Transverse colon (tissue), 4 donors: ENCODE results near the gene CFAP46. TPM values are rescaled to one million over a fixed set of nuclear protein-coding genes. Genes with fewer than 3 reads are reported as not detected.
A peak's percentile ranks its signal among the peaks of the same experiment; 100 is the strongest.

Source experiments
- DNase-seq: peaks from one replicate; pipeline ENCODE4 v3.0.0-alpha.2; 2019
- H3K27ac ChIP-seq, 4 donors: fragments of 200-600 bp; sonication (generic); 2 replicates each; pipeline ENCODE4 v1.5.1; 2016 to 2018; ENCODE audit warnings: inconsistent platforms in 4 of 4
- H3K27me3 ChIP-seq: fragments of 200-600 bp; sonication (generic); 2 replicates; pipeline ENCODE4 v1.5.1; 2017; ENCODE audit warnings: inconsistent platforms
- H3K36me3 ChIP-seq, 4 donors: fragments of 200-600 bp; sonication (generic); 2 replicates each; pipeline ENCODE4 v1.5.1; 2017 to 2019; ENCODE audit warnings: inconsistent platforms in 4 of 4
- H3K4me1 ChIP-seq, 4 donors: fragments of 200-600 bp; sonication (generic); 2 replicates each; pipeline ENCODE4 v1.5.1; 2017 to 2020; ENCODE audit warnings: inconsistent platforms in 4 of 4
- H3K4me3 ChIP-seq, 4 donors: fragments of 200-600 bp; sonication (generic); 1 replicate in 1 of 4; 2 replicates in 3 of 4; pipeline versions ENCODE4 v1.5.1 to v1.6.1; 2017 to 2019; ENCODE audit warnings: inconsistent platforms in 4 of 4
- H3K9me3 ChIP-seq, 2 donors: fragments of 200-600 bp; sonication (generic); 2 replicates each; pipeline ENCODE4 v1.5.1; 2017 to 2019; ENCODE audit warnings: inconsistent platforms in 2 of 2
- EP300 ChIP-seq: sonication (generic); formaldehyde crosslinking; IDR thresholded peaks from one replicate; pipeline ENCODE4 v1.6.1; 2017; ENCODE audit warnings: antibody characterized with exemption, low read depth
- POLR2A ChIP-seq: fragments of 450-650 bp; IDR thresholded peaks from one replicate; pipeline ENCODE4 v1.6.1; 2016; ENCODE audit warnings: antibody characterized with exemption, mild to moderate bottlenecking, moderate library complexity
- POLR2AphosphoS5 ChIP-seq, 3 donors: sonication (generic); formaldehyde crosslinking; IDR thresholded peaks; one replicate each; pipeline ENCODE4 v1.6.1; 2016; ENCODE audit warnings: antibody characterized with exemption in 3 of 3
- WGBS, 2 donors: methylation state at CpG; one replicate each; pipeline ENCODE4 v1.1.5; 2018; ENCODE audit warnings: low coverage in 1 of 2; 5-methylcytosine and 5-hydroxymethylcytosine counted together
- in situ Hi-C, 4 donors: fragments of 200-750 bp; cut with MboI; loops; one replicate each; pipeline versions ENCODE4 v1.15.0 to v1.15.1; 2017; ENCODE audit warnings: low sequenced_read_pairs in 3 of 4, low pct_ligation_motif_present in 1 of 4, low pct_unique_long_range_greater_than_20kb in 1 of 4
- intact Hi-C: fragments of 100-400 bp; cut with DNase I; formaldehyde crosslinking; loops from one replicate; pipeline ENCODE4 v1.15.1; 2023; ENCODE audit warnings: low total_unique reads
- total RNA-seq, 4 donors: library from RNA; depleted of rRNA; stranded (reverse); fragments of >200 nt; gene quantifications; one replicate each; pipeline ENCODE4 v1.1.0, GENCODE V29; 2016
- TF ChIP-seq, protein P1 (sequence below), 5 experiments: fragments of 200-600 bp in 3 of 5; fragments of 450-650 bp in 2 of 5; sonication (generic) in 3 of 5; IDR thresholded peaks; 1 replicate in 2 of 5; 2 replicates in 3 of 5; pipeline ENCODE4 v1.5.1; 2016 to 2017; ENCODE audit warnings: antibody characterized with exemption in 5 of 5, inconsistent platforms in 3 of 5, mild to moderate bottlenecking in 2 of 5, moderate library complexity in 1 of 5

The CFAP46 gene
- total RNA-seq, 4 donors from 2014 or later: not detected

DNA sequence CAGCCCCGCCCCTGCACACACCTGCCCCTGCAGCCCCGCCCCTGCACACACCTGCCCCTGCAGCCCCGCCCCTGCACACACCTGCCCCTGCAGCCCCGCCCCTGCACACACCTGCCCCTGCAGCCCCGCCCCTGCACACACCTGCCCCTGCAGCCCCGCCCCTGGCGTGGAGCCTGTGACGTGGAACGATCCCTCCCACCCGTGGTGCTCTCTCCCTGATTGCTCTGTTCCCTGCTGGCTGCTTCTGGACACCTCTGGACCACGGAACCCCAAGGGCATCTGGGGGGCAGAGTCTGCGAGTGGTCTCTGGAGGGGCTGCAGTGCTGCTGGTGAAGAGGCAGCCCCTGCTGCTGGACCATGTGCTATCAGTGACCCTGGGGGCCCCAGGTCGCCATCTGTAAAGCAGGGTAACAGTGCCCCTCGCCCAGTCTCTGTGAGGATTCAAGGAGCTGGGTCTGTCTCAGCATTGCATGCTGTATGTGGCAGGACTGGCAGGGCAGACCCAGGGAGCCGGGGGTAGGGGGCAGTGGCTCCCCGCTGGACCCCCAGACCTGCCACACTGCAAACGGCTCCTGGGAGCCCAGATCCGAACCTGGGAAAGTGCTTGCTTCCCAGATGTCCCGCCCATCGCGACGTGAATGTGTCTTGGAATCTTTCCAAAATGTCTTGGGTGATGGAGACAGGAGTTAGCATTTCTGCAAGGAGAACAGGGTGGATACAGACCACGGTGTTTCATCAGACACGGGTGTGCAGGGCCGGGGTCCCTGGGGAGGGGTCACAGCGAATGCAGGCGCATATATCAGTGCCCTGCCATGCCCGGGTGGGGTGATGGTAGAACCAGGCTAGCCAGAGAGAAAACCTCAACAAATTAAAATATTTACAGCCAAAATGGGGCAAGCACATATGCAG lies 128.6 kb downstream of the CFAP46 start:
- in situ Hi-C loops: no loop called here
- Histone ChIP-seq H3K4me1 (no peaks in the 10 kb centered on the region), H3K36me3 (no peaks in the 10 kb centered on the region), H3K9me3 (no peaks in the 10 kb centered on the region), H3K27ac (no peak overlapping the region), H3K4me3 (no peak overlapping the region), H3K27me3 (peaks cover 15% of the 10 kb centered on the region)
- WGBS, 2 donors: 67% methylated on average over 16 of the region's 28 CpGs; no CpG with 5 or more reads in 1 of the 2 donors
- TF ChIP-seq POLR2A: no peak
- TF ChIP-seq, protein P1, sequence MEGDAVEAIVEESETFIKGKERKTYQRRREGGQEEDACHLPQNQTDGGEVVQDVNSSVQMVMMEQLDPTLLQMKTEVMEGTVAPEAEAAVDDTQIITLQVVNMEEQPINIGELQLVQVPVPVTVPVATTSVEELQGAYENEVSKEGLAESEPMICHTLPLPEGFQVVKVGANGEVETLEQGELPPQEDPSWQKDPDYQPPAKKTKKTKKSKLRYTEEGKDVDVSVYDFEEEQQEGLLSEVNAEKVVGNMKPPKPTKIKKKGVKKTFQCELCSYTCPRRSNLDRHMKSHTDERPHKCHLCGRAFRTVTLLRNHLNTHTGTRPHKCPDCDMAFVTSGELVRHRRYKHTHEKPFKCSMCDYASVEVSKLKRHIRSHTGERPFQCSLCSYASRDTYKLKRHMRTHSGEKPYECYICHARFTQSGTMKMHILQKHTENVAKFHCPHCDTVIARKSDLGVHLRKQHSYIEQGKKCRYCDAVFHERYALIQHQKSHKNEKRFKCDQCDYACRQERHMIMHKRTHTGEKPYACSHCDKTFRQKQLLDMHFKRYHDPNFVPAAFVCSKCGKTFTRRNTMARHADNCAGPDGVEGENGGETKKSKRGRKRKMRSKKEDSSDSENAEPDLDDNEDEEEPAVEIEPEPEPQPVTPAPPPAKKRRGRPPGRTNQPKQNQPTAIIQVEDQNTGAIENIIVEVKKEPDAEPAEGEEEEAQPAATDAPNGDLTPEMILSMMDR (IDR thresholded peaks at IDR 0.05): no peak
- intact Hi-C loops: no loop called here
- DNase-seq: no peak

DNA sequence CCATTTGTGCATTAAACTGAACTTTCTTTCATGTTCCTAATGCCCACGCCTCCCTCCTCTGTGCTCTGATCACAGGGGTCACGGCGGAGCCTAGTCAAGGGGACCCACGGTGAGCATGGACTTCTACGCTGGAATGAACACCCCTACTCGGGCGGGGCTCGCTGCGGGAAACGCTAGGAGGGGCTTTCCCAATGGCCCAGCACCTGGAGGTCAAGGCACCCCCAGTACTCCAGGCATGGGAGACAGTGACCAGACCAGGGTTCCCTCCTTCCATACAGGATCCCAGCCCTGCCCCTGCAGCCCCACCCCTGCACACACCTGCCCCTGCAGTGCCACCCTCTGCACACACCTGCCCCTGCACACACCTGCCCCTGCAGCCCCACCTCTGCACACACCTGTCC lies 129.4 kb downstream of the CFAP46 start:
- H3K36me3 ChIP-seq: no peaks in the 10 kb centered on the region
- no peaks in the 10 kb centered on the region for H3K9me3 ChIP-seq
- in situ Hi-C loops (no loop called here), intact Hi-C loops (no loop called here)
- 82% methylated on average over 10 of the region's 10 CpGs; no CpG with 5 or more reads in 1 of the 2 donors for WGBS, 2 donors
- no peak overlapping the region for H3K4me3 ChIP-seq
- TF ChIP-seq POLR2A: no peak
- no peak overlapping the region for H3K27ac ChIP-seq
- DNase-seq: no peak
- H3K27me3 ChIP-seq: peaks cover 15% of the 10 kb centered on the region
- no peaks in the 10 kb centered on the region for H3K4me1 ChIP-seq

DNA sequence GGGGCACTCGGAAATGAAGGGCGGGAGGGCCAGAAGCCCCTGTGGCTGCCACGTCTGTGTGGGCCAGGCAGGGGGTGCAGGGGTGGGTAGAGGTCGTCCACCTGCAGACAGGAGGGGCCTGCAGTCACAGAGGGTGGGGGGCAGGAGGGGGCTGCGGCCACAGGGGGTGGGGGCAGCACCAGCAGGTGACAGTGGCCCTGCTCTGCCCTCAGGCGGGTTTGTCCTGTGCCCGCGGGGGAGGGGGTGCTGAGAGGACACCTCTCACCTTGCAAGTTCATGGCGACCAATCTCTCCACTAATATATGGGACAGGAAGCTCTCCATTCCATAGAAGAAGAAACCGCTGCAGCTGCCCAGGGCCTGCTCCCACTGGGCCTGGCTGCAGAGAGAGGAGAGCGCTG lies 129.8 kb downstream of the CFAP46 start:
- Histone ChIP-seq H3K27me3 (peaks cover 11% of the 10 kb centered on the region), H3K27ac (no peak overlapping the region), H3K9me3 (no peaks in the 10 kb centered on the region), H3K4me1 (no peaks in the 10 kb centered on the region), H3K4me3 (no peak overlapping the region), H3K36me3 (no peaks in the 10 kb centered on the region)
- peak; percentile 3 for DNase-seq
- in situ Hi-C loops: no loop called here
- TF ChIP-seq, protein P1 (IDR thresholded peaks at IDR 0.05): no peak
- TF ChIP-seq POLR2AphosphoS5 (IDR thresholded peaks at IDR 0.05) (no peak), POLR2A (no peak), EP300 (no peak)
- intact Hi-C loops: no loop called here
- 60 to 87% methylated on average over 1 to 8 of the region's 11 CpGs for WGBS, 2 donors

DNA sequence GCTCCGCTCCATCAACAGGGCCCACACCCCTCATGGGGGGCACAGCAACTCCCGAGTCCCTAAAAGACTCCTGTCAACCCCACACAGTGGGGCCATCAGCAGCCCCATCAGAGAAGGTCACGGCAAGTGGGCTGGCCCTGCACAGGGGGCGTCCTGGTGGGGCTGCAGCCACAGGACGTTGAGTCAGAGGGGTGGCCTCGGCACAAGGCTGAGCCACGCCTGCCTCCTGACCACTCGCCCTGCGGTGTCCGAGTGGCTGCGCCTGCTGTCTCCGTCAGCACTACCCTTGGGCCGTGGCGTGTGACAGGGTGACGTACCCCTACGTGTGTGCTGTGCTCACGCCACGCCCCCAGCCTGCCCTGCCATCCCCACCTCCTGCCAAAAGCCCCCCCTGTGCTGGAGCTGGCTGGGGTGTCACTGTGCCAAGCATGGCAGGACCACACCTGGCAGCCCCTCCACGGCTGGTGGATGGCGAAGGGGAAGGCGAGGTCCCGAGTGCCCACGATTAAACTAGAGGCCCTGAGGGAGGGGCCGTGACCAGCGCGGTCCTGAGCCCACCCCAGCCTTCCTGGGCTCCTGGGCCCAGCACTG lies 130.4 kb downstream of the CFAP46 start:
- WGBS, 2 donors: 81% methylated on average over 24 of the region's 26 CpGs; no CpG with 5 or more reads in 1 of the 2 donors
- intact Hi-C loops: no loop called here

More for the DNA sequence above, 130.4 kb downstream of the CFAP46 start:
- peak; percentile 4 for DNase-seq
- Histone ChIP-seq H3K4me1 (no peaks in the 10 kb centered on the region), H3K27ac (no peak overlapping the region), H3K9me3 (no peaks in the 10 kb centered on the region), H3K4me3 (no peak overlapping the region), H3K27me3 (peaks cover 5% of the 10 kb centered on the region), H3K36me3 (no peaks in the 10 kb centered on the region)
- no peak for TF ChIP-seq POLR2AphosphoS5 (IDR thresholded peaks at IDR 0.05)
- TF ChIP-seq EP300: no peak
- TF ChIP-seq, protein P1 (IDR thresholded peaks at IDR 0.05): no peak
- no peak for TF ChIP-seq POLR2A
- in situ Hi-C loops: no loop called here
